H1 (cell line): Measurements from ENCODE around the gene CABLES2. TPM values are rescaled to one million over a fixed set of nuclear protein-coding genes. Genes with fewer than 3 reads are reported as not detected.

ENCODE experiments used
- BACH1 ChIP-seq: IDR thresholded peaks from 2 replicates; pipeline ENCODE4 v1.6.1; 2012; ENCODE audit warnings: low read length, improper control_type of control experiment
- CTCF ChIP-seq, 3 experiments: IDR thresholded peaks; 1 replicate in 2 of 3; 2 replicates in 1 of 3; pipeline versions ENCODE4 v1.5.1 to v1.6.1; 2011; ENCODE audit warnings: low read length in 3 of 3, mild to moderate bottlenecking in 3 of 3, inconsistent platforms in 2 of 3, low read depth in 1 of 3, moderate library complexity in 1 of 3; ENCODE audit not compliant: insufficient read depth in 1 of 3; ENCODE audit errors: control extremely low read depth in 1 of 3
- JUND ChIP-seq: IDR thresholded peaks from 2 replicates; pipeline ENCODE4 v1.6.1; 2011; ENCODE audit warnings: mild to moderate bottlenecking, improper control_type of control experiment, low read length
- KDM5A ChIP-seq: fragments of 200-600 bp; IDR thresholded peaks from 2 replicates; pipeline ENCODE4 v1.7.1; 2012; ENCODE audit warnings: mild to moderate bottlenecking, low read length, inconsistent platforms, mixed read lengths
- TBP ChIP-seq: IDR thresholded peaks from 2 replicates; pipeline ENCODE4 v1.6.1; 2011; ENCODE audit warnings: low read depth, low read length, improper control_type of control experiment
- polyA plus RNA-seq, 7 experiments: library from polyadenylated mRNA; depleted of rRNA in 3 of 7; stranded (reverse) in 5 of 7; unstranded in 2 of 7; fragments of >200 nt in 5 of 7; fragments of 200-250 nt in 2 of 7; gene quantifications; 1 replicate in 5 of 7; 2 replicates in 1 of 7; 4 replicates in 1 of 7; pipeline versions ENCODE4 v1.2.1 to v1.2.3, GENCODE V29; 2011 to 2013; ENCODE audit warnings: missing spikeins in 2 of 7, mixed read lengths in 2 of 7
- total RNA-seq: library from RNA; stranded (reverse); fragmentation: NEBNext Ultra II Directional; extraction: Animal tissue kit (Norgen Biotek cat#: 25700); gene quantifications from 2 replicates; pipeline ENCODE4 v1.2.1, GENCODE V29; 2021

The CABLES2 gene
- total and polyA plus RNA-seq, 2 of the 8 experiments (the other 6 are each of a cell fraction or from before 2014, with no cell fraction given) = 8.0 to 8.8 TPM

GRCh38 chr20:62400021-62400420, 7.1 kb downstream of the CABLES2 start (continued):
- TF ChIP-seq CTCF (IDR thresholded peaks at IDR 0.05; ENCODE audit: control extremely low read depth in 1 of 3, insufficient read depth in 1 of 3, low read depth in 1 of 3, low read length in 3 of 3) = no peak
- TF ChIP-seq JUND = no peak
- no peak for TF ChIP-seq TBP
- no peak for TF ChIP-seq KDM5A
- TF ChIP-seq BACH1 = no peak
